ENCODE results near the gene PCGF1.
A peak's percentile ranks its signal among the peaks of the same experiment; 100 is the strongest.

The PCGF1 gene

DNA sequence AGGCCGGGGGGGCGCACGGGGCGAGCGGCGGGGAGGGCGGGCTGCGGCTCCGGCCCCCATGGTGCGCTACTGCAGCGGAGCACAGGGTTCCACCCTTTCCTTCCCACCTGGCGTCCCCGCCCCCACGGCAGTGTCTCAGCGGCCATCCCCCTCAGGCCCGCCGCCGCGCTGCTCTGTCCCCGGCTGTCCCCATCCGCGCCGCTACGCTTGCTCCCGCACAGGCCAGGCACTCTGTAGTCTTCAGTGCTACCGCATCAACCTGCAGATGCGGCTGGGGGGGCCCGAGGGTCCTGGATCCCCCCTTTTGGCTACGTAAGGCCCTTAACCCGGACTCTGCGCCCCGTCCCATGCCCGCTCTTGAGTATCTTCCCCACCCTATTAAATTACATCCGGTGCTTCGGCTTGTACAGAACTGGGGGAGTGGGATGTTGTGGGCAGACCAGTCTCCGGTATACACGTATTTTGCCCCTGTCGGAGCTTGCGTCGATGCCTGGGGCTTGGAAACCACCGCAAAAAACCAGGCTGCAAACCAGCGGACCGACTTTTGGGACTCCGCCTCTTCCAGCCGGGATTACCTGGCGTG lies 49.9 kb downstream of the PCGF1 start:
- peaks cover 64% of the 10 kb centered on the region for H3K4me1 Mint-ChIP-seq
- H3K9me3 Mint-ChIP-seq = no peaks in the 10 kb centered on the region
- H3K27ac Mint-ChIP-seq = peak overlapping the region; percentile 98
- DNase-seq = peak; percentile 89
- no peaks in the 10 kb centered on the region for H3K27me3 Mint-ChIP-seq
- peaks cover 30% of the 10 kb centered on the region for H3K36me3 Mint-ChIP-seq
- CTCF ChIA-PET = interaction anchor here (1.5 to 4.3 kb wide), 5 partner anchors 17 to 129 kb away, joined by 3 to 25 read pairs (median 11); partner anchors contain the start of genes CCDC142, MRPL53 and TTC31
- peak overlapping the region; percentile 92 for H3K4me3 Mint-ChIP-seq

- CTCF ChIA-PET = interaction anchor here (0.9 to 4.3 kb wide), 6 partner anchors 17 to 130 kb away, joined by 3 to 25 read pairs (median 8); partner anchors contain the start of genes CCDC142, MRPL53 and TTC31
- H3K4me1 Mint-ChIP-seq = peaks cover 69% of the 10 kb centered on the region
- no peaks in the 10 kb centered on the region for H3K27me3 Mint-ChIP-seq
- H3K4me3 Mint-ChIP-seq = peak overlapping the region; percentile 92
- no peak for DNase-seq
- H3K9me3 Mint-ChIP-seq = no peaks in the 10 kb centered on the region
- peak overlapping the region; percentile 98 for H3K27ac Mint-ChIP-seq
- H3K36me3 Mint-ChIP-seq = peaks cover 29% of the 10 kb centered on the region
These were observed 50.4 kb downstream of the PCGF1 start for GRCh38 chr2:74457129-74457548.

Measured in activated naive CD4-positive, alpha-beta T cell treated with anti-CD3 and anti-CD28 coated beads, Interleukin-2, amount 10 ng/mL, durations not matched to agents 7 days and 5 days (primary cell).